H1 (cell line): ENCODE measurements around the gene TRMT10A. TPM values are rescaled to one million over a fixed set of nuclear protein-coding genes. Genes with fewer than 3 reads are reported as not detected.

Experiments
- ASH2L ChIP-seq: fragments of 200-600, 300-600 bp; sonication (generic); IDR thresholded peaks from one replicate; pipeline ENCODE4 v1.7.1; 2017; ENCODE audit warnings: low read length
- ATF2 ChIP-seq: IDR thresholded peaks from 2 replicates; pipeline ENCODE4 v1.6.1; 2012; ENCODE audit warnings: low read length, inconsistent platforms
- BACH1 ChIP-seq: IDR thresholded peaks from 2 replicates; pipeline ENCODE4 v1.6.1; 2012; ENCODE audit warnings: low read length, improper control_type of control experiment
- CBX8 ChIP-seq: fragments of 300-800, 300-1000 bp; sonication (generic); IDR thresholded peaks from 2 replicates; pipeline ENCODE4 v1.7.1; 2016; ENCODE audit warnings: low read depth, low read length, borderline replicate concordance
- CEBPB ChIP-seq: IDR thresholded peaks from 2 replicates; pipeline ENCODE4 v1.6.1; 2012; ENCODE audit warnings: low read depth, low read length
- EP300 ChIP-seq, 2 experiments: IDR thresholded peaks; 1 replicate in 1 of 2; 2 replicates in 1 of 2; pipeline ENCODE4 v1.6.1; 2011 to 2012; ENCODE audit warnings: low read depth in 2 of 2, low read length in 2 of 2, mild to moderate bottlenecking in 2 of 2, borderline replicate concordance in 1 of 2, inconsistent platforms in 1 of 2, moderate library complexity in 1 of 2
- GABPA ChIP-seq: IDR thresholded peaks from 2 replicates; pipeline ENCODE4 v1.6.1; 2011; ENCODE audit warnings: mild to moderate bottlenecking, low read length, moderate library complexity, borderline replicate concordance; ENCODE audit not compliant: insufficient read depth
- GTF2F1 ChIP-seq: IDR thresholded peaks from 2 replicates; pipeline ENCODE4 v1.6.1; 2012; ENCODE audit warnings: low read depth, low read length, improper control_type of control experiment, borderline replicate concordance
- JUN ChIP-seq: IDR thresholded peaks from 2 replicates; pipeline ENCODE4 v1.6.1; 2011; ENCODE audit warnings: low read depth, mild to moderate bottlenecking, improper control_type of control experiment, low read length
- KDM5A ChIP-seq: fragments of 200-600 bp; IDR thresholded peaks from 2 replicates; pipeline ENCODE4 v1.7.1; 2012; ENCODE audit warnings: mild to moderate bottlenecking, low read length, inconsistent platforms, mixed read lengths
- RAD21 ChIP-seq, 2 experiments: IDR thresholded peaks in 1 of 2; conservative IDR thresholded peaks in 1 of 2; 2 replicates each; pipeline ENCODE4 v1.6.1; 2011; ENCODE audit warnings: low read depth in 2 of 2, low read length in 2 of 2, improper control_type of control experiment in 1 of 2, inconsistent platforms in 1 of 2, mild to moderate bottlenecking in 1 of 2, moderate library complexity in 1 of 2
- RBBP5 ChIP-seq: IDR thresholded peaks from 2 replicates; pipeline ENCODE4 v1.7.1; 2012; ENCODE audit warnings: low read depth, mild to moderate bottlenecking, inconsistent platforms, low read length, moderate library complexity, borderline replicate concordance
- RFX5 ChIP-seq: IDR thresholded peaks from 2 replicates; pipeline ENCODE4 v1.6.1; 2011; ENCODE audit warnings: low read depth, low read length, improper control_type of control experiment, borderline replicate concordance
- SIN3A ChIP-seq, 2 experiments: IDR thresholded peaks in 1 of 2; conservative IDR thresholded peaks in 1 of 2; 2 replicates each; pipeline ENCODE4 v1.6.1; 2011 to 2012; ENCODE audit warnings: low read length in 2 of 2, improper control_type of control experiment in 1 of 2, low read depth in 1 of 2, mild to moderate bottlenecking in 1 of 2
- SIX5 ChIP-seq: IDR thresholded peaks from 2 replicates; pipeline ENCODE4 v1.6.1; 2011; ENCODE audit warnings: mild to moderate bottlenecking, low read depth, low read length
- SUZ12 ChIP-seq: fragments of 200-600 bp; sonication (generic); IDR thresholded peaks from 2 replicates; pipeline ENCODE4 v1.6.1; 2012; ENCODE audit warnings: mild to moderate bottlenecking, inconsistent platforms, low read length, moderate library complexity, mixed read lengths
- TBP ChIP-seq: IDR thresholded peaks from 2 replicates; pipeline ENCODE4 v1.6.1; 2011; ENCODE audit warnings: low read depth, low read length, improper control_type of control experiment
- YY1 ChIP-seq: IDR thresholded peaks from 2 replicates; pipeline ENCODE4 v1.6.1; 2011; ENCODE audit warnings: low read depth, mild to moderate bottlenecking, low read length
- polyA plus RNA-seq, 7 experiments: library from polyadenylated mRNA; depleted of rRNA in 3 of 7; stranded (reverse) in 5 of 7; unstranded in 2 of 7; fragments of >200 nt in 5 of 7; fragments of 200-250 nt in 2 of 7; gene quantifications; 1 replicate in 5 of 7; 2 replicates in 1 of 7; 4 replicates in 1 of 7; pipeline versions ENCODE4 v1.2.1 to v1.2.3, GENCODE V29; 2011 to 2013; ENCODE audit warnings: missing spikeins in 2 of 7, mixed read lengths in 2 of 7
- total RNA-seq: library from RNA; stranded (reverse); fragmentation: NEBNext Ultra II Directional; extraction: Animal tissue kit (Norgen Biotek cat#: 25700); gene quantifications from 2 replicates; pipeline ENCODE4 v1.2.1, GENCODE V29; 2021
- TF ChIP-seq, protein P1 (sequence below): IDR thresholded peaks from 2 replicates; pipeline ENCODE4 v1.6.1; 2012; ENCODE audit warnings: inconsistent platforms
- TF ChIP-seq, protein P2 (sequence below): IDR thresholded peaks from 2 replicates; pipeline ENCODE4 v1.6.1; 2011; ENCODE audit warnings: low read depth, mild to moderate bottlenecking, low read length; ENCODE audit not compliant: insufficient read depth

The TRMT10A gene
- total and polyA plus RNA-seq, 2 of the 8 experiments (the other 6 are each of a cell fraction or from before 2014, with no cell fraction given): 1.5 to 3.8 TPM

DNA sequence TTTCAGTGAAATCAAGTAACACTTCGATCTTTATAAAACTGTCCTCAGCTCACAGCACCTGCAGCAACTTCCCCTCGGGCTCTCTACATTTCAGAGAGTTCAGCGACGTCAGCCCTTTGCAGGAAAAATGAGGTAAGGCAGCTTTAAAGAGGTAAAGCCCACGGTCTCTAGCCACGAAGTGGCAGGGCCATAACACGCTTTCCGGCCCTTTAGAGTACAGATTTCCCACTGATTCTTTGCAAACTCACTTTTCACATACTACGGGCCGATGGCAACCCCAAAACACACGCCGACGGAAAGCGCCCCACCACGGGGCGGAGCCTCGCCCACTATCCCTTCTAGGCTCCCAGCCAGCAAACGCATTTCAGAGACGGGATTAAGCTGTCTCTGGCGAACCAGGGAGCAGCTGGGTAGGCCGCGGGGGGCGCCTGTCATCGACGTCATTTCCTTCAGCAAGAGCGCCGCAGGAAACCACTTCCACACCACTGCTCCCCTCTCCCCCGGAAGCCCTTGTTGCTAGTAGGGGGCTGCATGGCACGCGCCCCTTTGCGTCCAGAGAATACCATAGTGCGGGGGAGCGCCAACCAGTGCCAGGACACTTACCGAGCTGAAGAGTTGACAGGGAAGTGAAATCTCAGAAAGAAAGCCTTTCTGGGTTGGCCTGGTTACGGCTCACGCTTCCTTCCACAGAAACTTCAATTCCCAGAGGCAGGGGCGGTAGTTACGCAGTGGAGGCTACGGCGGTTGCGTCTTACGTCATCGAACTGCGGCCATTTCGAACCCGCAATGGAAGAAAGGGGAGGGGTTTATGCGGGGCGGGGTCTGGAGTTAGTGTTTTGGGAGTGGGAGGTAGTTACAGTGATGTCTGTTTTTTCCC lies at the start of gene TRMT10A (continued):
- no peak for TF ChIP-seq EP300 (IDR thresholded peaks at IDR 0.05; ENCODE audit: borderline replicate concordance in 1 of 2, low read depth in 2 of 2, low read length in 2 of 2)
- TF ChIP-seq RFX5: no peak
- peak; percentile 15; the same call in 1 of the 2 replicates for TF ChIP-seq ATF2
- no peak for TF ChIP-seq RBBP5
- peak; percentile 75 for TF ChIP-seq YY1
- TF ChIP-seq RAD21 (IDR thresholded peaks at IDR 0.05 in 1 of 2, conservative IDR thresholded peaks at IDR 0.05 in 1 of 2; ENCODE audit: low read depth in 2 of 2, low read length in 2 of 2): 0 out of 4 replicates have a peak, but pooled peaks of 1 of the 2 experiments have one; percentile 16
- peak; percentile 38; the same call in 1 of the 2 replicates for TF ChIP-seq TBP
- TF ChIP-seq, protein P1, sequence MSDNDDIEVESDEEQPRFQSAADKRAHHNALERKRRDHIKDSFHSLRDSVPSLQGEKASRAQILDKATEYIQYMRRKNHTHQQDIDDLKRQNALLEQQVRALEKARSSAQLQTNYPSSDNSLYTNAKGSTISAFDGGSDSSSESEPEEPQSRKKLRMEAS: peak; percentile 32; the same call in 1 of the 2 replicates
- peak; percentile 88 to 97; a peak in 3 of 4 replicates for TF ChIP-seq SIN3A (conservative IDR thresholded peaks at IDR 0.05 in 1 of 2, IDR thresholded peaks at IDR 0.05 in 1 of 2; ENCODE audit: low read depth in 1 of 2, low read length in 2 of 2)
- TF ChIP-seq, protein P2, sequence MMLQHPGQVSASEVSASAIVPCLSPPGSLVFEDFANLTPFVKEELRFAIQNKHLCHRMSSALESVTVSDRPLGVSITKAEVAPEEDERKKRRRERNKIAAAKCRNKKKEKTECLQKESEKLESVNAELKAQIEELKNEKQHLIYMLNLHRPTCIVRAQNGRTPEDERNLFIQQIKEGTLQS: peak; percentile 70; the same call in 1 of the 2 replicates
- TF ChIP-seq ASH2L: peak; percentile 91
- TF ChIP-seq JUN: no peak
- TF ChIP-seq BACH1: no peak
- TF ChIP-seq CEBPB: peak; percentile 56; the same call in 1 of the 2 replicates
- peak; percentile 70 for TF ChIP-seq SIX5
- no peak for TF ChIP-seq GTF2F1
- TF ChIP-seq KDM5A: no peak; the same call in 1 of the 2 replicates
- TF ChIP-seq GABPA: 0 out of 2 replicates have a peak, but pooled peaks have one; percentile 59
- no peak for TF ChIP-seq SUZ12
- TF ChIP-seq CBX8: no peak
